GM12878 (cell line): ENCODE data around the gene METAP1. TPM values are rescaled to one million over a fixed set of nuclear protein-coding genes. Genes with fewer than 3 reads are reported as not detected.

Source experiments
- ATAC-seq: fragments of 200-7000 bp; cut with Tn5 transposase; 3 replicates; pipeline ENCODE4 v1.9.1; 2020; ENCODE audit warnings: mild to moderate bottlenecking, moderate library complexity
- BruUV-seq: library from RNA; stranded (reverse); fragments of 400-500 nt; replicated peaks from 2 replicates; lab custom pipeline; 2021; lab: Mats Ljungman, UMichigan
- CTCF ChIA-PET: fragments of 300-600 bp; sonication (Branson Sonifier 250); formaldehyde crosslinking; extraction: SDS; loops from one replicate; lab custom pipeline; 2021; ENCODE audit warnings: inconsistent platforms; lab: Yijun Ruan, JAX
- POLR2A ChIA-PET: fragments of 350-600 bp; formaldehyde crosslinking; extraction: SDS; loops from one replicate; lab custom pipeline; 2021; ENCODE audit warnings: inconsistent platforms; lab: Charles Lee
- RAD21 ChIA-PET: fragments of 300-600 bp; sonication (Branson Sonifier 250); formaldehyde crosslinking; loops from one replicate; lab custom pipeline; 2023; ENCODE audit warnings: antibody characterized with exemption; ENCODE audit not compliant: unreplicated experiment; lab: Charles Lee
- SMC1A ChIA-PET: fragments of 300-600 bp; sonication (Branson Sonifier 250); formaldehyde crosslinking; loops from one replicate; lab custom pipeline; 2023; ENCODE audit not compliant: unreplicated experiment, uncharacterized antibody; lab: Charles Lee
- DNase-seq: peaks from one replicate; pipeline ENCODE4 v3.0.0-alpha.2; 2011; ENCODE audit warnings: low read depth, low spot score
- FAIRE-seq: peaks from 3 replicates; lab custom pipeline; 2011; peaks lifted over from hg19 to GRCh38; lab: Jason Lieb, UNC
- H2AFZ ChIP-seq: 2 replicates; pipeline ENCODE4 v1.6.0; 2011; ENCODE audit warnings: low read depth, low read length, control low read depth; ENCODE audit not compliant: control insufficient read depth
- H3K27ac ChIP-seq: 2 replicates; pipeline ENCODE4 v1.5.1; 2011; ENCODE audit warnings: control low read depth; ENCODE audit not compliant: control insufficient read depth, insufficient read depth
- H3K27me3 ChIP-seq, 2 experiments: replicated peaks in 1 of 2; 2 replicates each; pipeline versions ENCODE4 v1.6.0 to v1.6.1; 2011; ENCODE audit warnings: low read length in 1 of 2; ENCODE audit not compliant: control insufficient read depth in 2 of 2, insufficient read depth in 2 of 2
- H3K36me3 ChIP-seq, 2 experiments: 2 replicates each; pipeline ENCODE4 v1.5.1; 2011; ENCODE audit warnings: low read length in 1 of 2; ENCODE audit not compliant: control insufficient read depth in 2 of 2, insufficient read depth in 2 of 2
- H3K4me1 ChIP-seq: 2 replicates; pipeline ENCODE4 v1.6.1; 2011; ENCODE audit warnings: mild to moderate bottlenecking, low read length, moderate library complexity, mixed read lengths; ENCODE audit not compliant: control insufficient read depth, insufficient read depth
- H3K4me2 ChIP-seq: 2 replicates; pipeline ENCODE4 v1.6.0; 2011; ENCODE audit warnings: control low read depth; ENCODE audit not compliant: control insufficient read depth, insufficient read depth
- H3K4me3 ChIP-seq: fragments of 200-600 bp; sonication (generic); 2 replicates; pipeline ENCODE4 v1.5.1; 2016
- H3K79me2 ChIP-seq: 2 replicates; pipeline ENCODE4 v1.6.0; 2011; ENCODE audit warnings: low read length; ENCODE audit not compliant: control insufficient read depth, insufficient read depth
- H3K9ac ChIP-seq: 2 replicates; pipeline ENCODE4 v1.8.0; 2011; ENCODE audit warnings: low read length, control low read depth, mixed read lengths; ENCODE audit not compliant: control insufficient read depth, insufficient read depth
- H3K9me3 ChIP-seq: replicated peaks from 3 replicates; pipeline ENCODE4 v1.5.1; 2011; ENCODE audit warnings: mild to moderate bottlenecking, low read length; ENCODE audit not compliant: control insufficient read depth, insufficient read depth
- H4K20me1 ChIP-seq: 2 replicates; pipeline ENCODE4 v1.6.0; 2011; ENCODE audit not compliant: control insufficient read depth, insufficient read depth
- BCLAF1 ChIP-seq: fragments of 450-650 bp; IDR thresholded peaks from 2 replicates; pipeline ENCODE4 v1.6.1; 2017; ENCODE audit warnings: antibody characterized with exemption, mild to moderate bottlenecking, moderate library complexity
- HCFC1 ChIP-seq: fragments of 150-350 bp; IDR thresholded peaks from 2 replicates; pipeline ENCODE4 v1.6.1; 2014; ENCODE audit warnings: low read length
- MEF2B ChIP-seq: fragments of 450-650 bp; IDR thresholded peaks from 2 replicates; pipeline ENCODE4 v1.6.1; 2018; ENCODE audit warnings: mild to moderate bottlenecking, moderate library complexity; ENCODE audit not compliant: partially characterized antibody, poor library complexity, severe bottlenecking
- PRDM15 ChIP-seq: fragments of 450-650 bp; formaldehyde crosslinking; IDR thresholded peaks from 2 replicates; pipeline ENCODE4 v1.4.0; 2020; ENCODE audit warnings: mild to moderate bottlenecking, moderate library complexity
- USF1 ChIP-seq: IDR thresholded peaks from 2 replicates; pipeline ENCODE4 v1.6.1; 2011; ENCODE audit warnings: borderline replicate concordance, low read depth, mild to moderate bottlenecking, moderate library complexity, mixed read lengths, low read length; ENCODE audit not compliant: insufficient read depth; ENCODE audit errors: extremely low read length
- WRNIP1 ChIP-seq: IDR thresholded peaks from 2 replicates; pipeline ENCODE4 v1.6.1; 2011; ENCODE audit warnings: low read depth, low read length, improper control_type of control experiment, borderline replicate concordance
- YBX1 ChIP-seq: fragments of 450-650 bp; IDR thresholded peaks from 2 replicates; pipeline ENCODE4 v1.6.1; 2016; ENCODE audit warnings: antibody characterized with exemption
- ZBTB4 ChIP-seq: fragments of 450-650 bp; formaldehyde crosslinking; IDR thresholded peaks from 2 replicates; pipeline ENCODE4 v1.4.0; 2022; ENCODE audit warnings: mild to moderate bottlenecking, moderate library complexity
- WGBS: methylation state at CpG from one replicate; pipeline ENCODE4 v1.1.6; 2016; ENCODE audit warnings: low lambda C conversion rate; ENCODE audit not compliant: insufficient replicate concordance, insufficient coverage; ENCODE audit errors: missing lambda C conversion rate; 5-methylcytosine and 5-hydroxymethylcytosine counted together
- in situ Hi-C: fragments of 300-500 bp; cut with MboI; formaldehyde crosslinking; loops from 9 replicates; pipeline ENCODE4 v1.14.3; 2018; ENCODE audit warnings: mixed read lengths
- intact Hi-C: fragments of 100-400 bp; cut with micrococcal nuclease; formaldehyde crosslinking; loops from one replicate; pipeline ENCODE4 v1.14.2; 2022; ENCODE audit not compliant: unreplicated experiment
- polyA plus RNA-seq, 11 experiments: library from polyadenylated mRNA; depleted of rRNA in 4 of 11; unstranded in 6 of 11; stranded (reverse) in 5 of 11; fragments of >200 nt; fragmentation: Nextera tagmentation in 4 of 11; fragmentation: Illumina TruSeq in 1 of 11; extraction: Ambion mirVana in 4 of 11; extraction: Trizol in 1 of 11; gene quantifications; 1 replicate in 1 of 11; 2 replicates in 10 of 11; pipeline versions ENCODE4 v1.2.1 to v1.2.3, GENCODE V29; 2011 to 2016; ENCODE audit warnings: inconsistent platforms in 2 of 11, missing spikeins in 2 of 11, low read depth in 1 of 11
- total RNA-seq, 4 experiments: library from RNA; depleted of rRNA in 3 of 4; stranded (reverse); fragments of >200 nt in 3 of 4; fragmentation: Illumina TruSeq in 1 of 4; extraction: Trizol in 1 of 4; gene quantifications; 2 replicates each; pipeline versions ENCODE4 v1.2.1 to v1.2.3, GENCODE V29; 2013 to 2021

Gene METAP1
- total and polyA plus RNA-seq, 10 of the 15 experiments (the other 5 are each of a cell fraction or from before 2014, with no cell fraction given): 22.7 to 71.4 (median 45.1) TPM

GRCh38 chr4:99082192-99082591, 86.7 kb downstream of the METAP1 start:
- TF ChIP-seq USF1 (no peak), MEF2B (no peak), WRNIP1 (no peak), ZBTB4 (CRISPR knock-in tag) (no peak), BCLAF1 (no peak), YBX1 (no peak), HCFC1 (no peak), PRDM15 (CRISPR knock-in tag) (no peak)
- H2AFZ ChIP-seq: no peak overlapping the region
- POLR2A ChIA-PET: no interaction called here
- CTCF ChIA-PET: interaction anchor here (1.2 kb wide), 1 partner anchor 26 kb away, joined by 4 read pairs; no protein-coding TSS in a partner anchor
- intact Hi-C loops: no loop called here
- no peak overlapping the region for H3K4me2 ChIP-seq
- RAD21 ChIA-PET: no interaction called here
- no peaks in the 10 kb centered on the region for H3K9me3 ChIP-seq
- H3K27me3 ChIP-seq: no peaks in the 10 kb centered on the region
- no peaks in the 10 kb centered on the region for H4K20me1 ChIP-seq
- no peak for ATAC-seq
- H3K9ac ChIP-seq: no peak overlapping the region
- peaks cover 3% of the 10 kb centered on the region for H3K79me2 ChIP-seq
- no peak for FAIRE-seq
- DNase-seq: no peak
- WGBS: 96% methylated on average over 5 of the region's 5 CpGs
- in situ Hi-C loops: loop anchor here (25.0 kb wide), 1 partner anchor 855 kb away; the partner anchor contains the start of gene DNAJB14
- no peak overlapping the region for H3K27ac ChIP-seq
- SMC1A ChIA-PET: no interaction called here
- peaks cover 4 to 26% of the 10 kb centered on the region in 2 experiments for H3K36me3 ChIP-seq
- H3K4me1 ChIP-seq: no peaks in the 10 kb centered on the region
- BruUV-seq: no TSS peak
- H3K4me3 ChIP-seq: no peak overlapping the region
